ENCODE measurements around the gene CLDN18.

The CLDN18 gene

DNA sequence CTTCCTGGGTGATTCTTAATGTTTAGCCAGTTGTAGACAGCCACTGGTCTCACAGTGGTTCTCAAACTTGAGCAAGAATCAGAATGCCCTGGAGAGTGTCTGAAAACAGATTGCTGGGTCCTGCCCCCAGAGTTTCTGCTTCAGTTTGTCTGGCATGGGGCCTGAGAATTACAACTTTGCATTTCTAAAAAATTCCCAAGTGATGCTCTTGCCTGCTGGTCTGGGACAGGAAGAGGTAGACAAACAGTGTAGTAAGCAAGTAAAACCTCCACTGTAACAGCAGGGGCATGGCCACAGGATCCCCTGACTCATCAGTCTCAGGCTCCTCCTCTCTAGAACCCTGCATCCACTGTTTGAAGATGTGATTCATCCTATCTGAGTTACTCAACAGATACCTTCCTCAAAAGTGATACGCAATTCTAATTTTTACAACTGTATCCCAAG, 69.0 kb downstream of the CLDN18 start:
- Histone ChIP-seq H3K4me2 (ENCODE audit: low read length) (no peak overlapping the region), H3K36me3 (ENCODE audit: control insufficient read depth, insufficient read depth, low read length) (no peaks in the 10 kb centered on the region), H3K79me2 (no peaks in the 10 kb centered on the region), H3K9ac (no peak overlapping the region), H3K9me3 (ENCODE audit: control insufficient read depth, low read length) (no peaks in the 10 kb centered on the region), H3K27ac (no peak overlapping the region), H2AFZ (no peak overlapping the region), H3K4me3 (ENCODE audit: low read depth, low read length) (no peak overlapping the region), H3K27me3 (ENCODE audit: control insufficient read depth, insufficient read depth, low read length) (no peaks in the 10 kb centered on the region), H3K4me1 (no peaks in the 10 kb centered on the region)
- TF ChIP-seq, protein P1, sequence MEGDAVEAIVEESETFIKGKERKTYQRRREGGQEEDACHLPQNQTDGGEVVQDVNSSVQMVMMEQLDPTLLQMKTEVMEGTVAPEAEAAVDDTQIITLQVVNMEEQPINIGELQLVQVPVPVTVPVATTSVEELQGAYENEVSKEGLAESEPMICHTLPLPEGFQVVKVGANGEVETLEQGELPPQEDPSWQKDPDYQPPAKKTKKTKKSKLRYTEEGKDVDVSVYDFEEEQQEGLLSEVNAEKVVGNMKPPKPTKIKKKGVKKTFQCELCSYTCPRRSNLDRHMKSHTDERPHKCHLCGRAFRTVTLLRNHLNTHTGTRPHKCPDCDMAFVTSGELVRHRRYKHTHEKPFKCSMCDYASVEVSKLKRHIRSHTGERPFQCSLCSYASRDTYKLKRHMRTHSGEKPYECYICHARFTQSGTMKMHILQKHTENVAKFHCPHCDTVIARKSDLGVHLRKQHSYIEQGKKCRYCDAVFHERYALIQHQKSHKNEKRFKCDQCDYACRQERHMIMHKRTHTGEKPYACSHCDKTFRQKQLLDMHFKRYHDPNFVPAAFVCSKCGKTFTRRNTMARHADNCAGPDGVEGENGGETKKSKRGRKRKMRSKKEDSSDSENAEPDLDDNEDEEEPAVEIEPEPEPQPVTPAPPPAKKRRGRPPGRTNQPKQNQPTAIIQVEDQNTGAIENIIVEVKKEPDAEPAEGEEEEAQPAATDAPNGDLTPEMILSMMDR (IDR thresholded peaks at IDR 0.05) = no peak

DNA sequence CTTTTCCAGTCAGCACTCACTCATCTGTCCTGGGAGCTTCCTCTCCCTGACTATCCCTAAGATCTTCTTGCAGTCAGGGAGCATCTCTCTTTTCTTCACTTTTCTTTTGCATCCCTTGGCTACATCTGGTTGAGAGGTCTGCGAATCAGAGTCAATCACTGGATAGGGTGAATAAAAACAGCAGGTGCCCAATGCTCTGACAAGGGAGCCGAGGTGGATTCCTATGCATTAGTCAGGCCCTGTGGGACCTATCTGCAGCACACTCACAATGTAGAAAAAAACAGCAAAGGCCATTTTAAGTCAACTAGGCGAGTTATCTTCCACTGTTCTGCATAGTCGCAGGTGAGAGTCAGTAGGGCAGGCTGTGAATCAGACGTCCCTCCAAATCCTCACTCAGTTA, 69.9 kb downstream of the CLDN18 start:
- no peaks in the 10 kb centered on the region for H3K36me3 ChIP-seq (ENCODE audit: control insufficient read depth, insufficient read depth, low read length)

DNA sequence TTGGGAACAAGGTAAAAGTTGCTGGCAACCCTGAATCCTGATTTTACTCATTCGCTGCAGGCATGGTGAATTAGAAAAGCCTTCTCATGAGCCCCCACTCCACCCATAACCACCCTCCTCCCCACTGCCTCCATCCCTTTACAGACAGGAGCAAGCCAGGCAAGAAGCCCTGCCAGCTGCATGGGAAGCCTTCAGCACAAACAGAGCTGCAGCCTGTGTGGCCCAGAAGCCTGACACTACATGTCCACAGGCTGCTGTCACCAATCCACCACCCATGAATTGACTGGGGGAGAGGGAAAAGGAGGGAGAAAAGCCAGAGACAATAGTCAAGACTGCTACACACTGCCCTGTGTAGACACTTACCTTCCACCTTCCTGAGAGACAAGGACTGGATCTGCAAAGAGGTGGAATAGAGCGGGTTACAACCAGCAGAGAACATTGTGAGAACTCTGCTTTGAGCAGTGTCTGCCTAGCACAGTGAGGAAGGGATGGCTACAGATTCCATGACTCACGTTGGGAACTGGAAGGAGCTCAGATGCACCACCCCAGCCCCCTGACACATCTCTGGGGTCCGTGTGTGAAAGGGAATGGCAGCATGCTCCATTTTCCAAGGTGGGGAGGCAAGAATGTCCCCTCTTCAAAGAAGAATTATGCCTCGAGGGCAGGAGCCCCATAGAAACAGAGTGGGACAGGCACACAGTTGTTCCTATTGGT, 71.6 kb downstream of the CLDN18 start:
- Histone ChIP-seq H3K9me3 (ENCODE audit: control insufficient read depth, low read length) (no peaks in the 10 kb centered on the region), H3K27ac (no peak overlapping the region), H3K36me3 (ENCODE audit: control insufficient read depth, insufficient read depth, low read length) (no peaks in the 10 kb centered on the region), H3K9ac (no peak overlapping the region), H3K4me2 (ENCODE audit: low read length) (no peak overlapping the region), H3K79me2 (no peaks in the 10 kb centered on the region), H3K4me1 (no peaks in the 10 kb centered on the region), H2AFZ (no peak overlapping the region), H3K4me3 (ENCODE audit: low read depth, low read length) (no peak overlapping the region), H3K27me3 (ENCODE audit: control insufficient read depth, insufficient read depth, low read length) (no peaks in the 10 kb centered on the region)
- TF ChIP-seq, protein P1 (IDR thresholded peaks at IDR 0.05) = no peak

More for the DNA sequence above, 69.9 kb downstream of the CLDN18 start:
- Histone ChIP-seq H3K27ac (no peak overlapping the region), H3K79me2 (no peaks in the 10 kb centered on the region), H3K9ac (no peak overlapping the region), H3K4me3 (ENCODE audit: low read depth, low read length) (no peak overlapping the region), H2AFZ (no peak overlapping the region), H3K27me3 (ENCODE audit: control insufficient read depth, insufficient read depth, low read length) (no peaks in the 10 kb centered on the region), H3K9me3 (ENCODE audit: control insufficient read depth, low read length) (no peaks in the 10 kb centered on the region), H3K4me2 (ENCODE audit: low read length) (no peak overlapping the region), H3K4me1 (no peaks in the 10 kb centered on the region)
- TF ChIP-seq, protein P1 (IDR thresholded peaks at IDR 0.05) = no peak

DNA sequence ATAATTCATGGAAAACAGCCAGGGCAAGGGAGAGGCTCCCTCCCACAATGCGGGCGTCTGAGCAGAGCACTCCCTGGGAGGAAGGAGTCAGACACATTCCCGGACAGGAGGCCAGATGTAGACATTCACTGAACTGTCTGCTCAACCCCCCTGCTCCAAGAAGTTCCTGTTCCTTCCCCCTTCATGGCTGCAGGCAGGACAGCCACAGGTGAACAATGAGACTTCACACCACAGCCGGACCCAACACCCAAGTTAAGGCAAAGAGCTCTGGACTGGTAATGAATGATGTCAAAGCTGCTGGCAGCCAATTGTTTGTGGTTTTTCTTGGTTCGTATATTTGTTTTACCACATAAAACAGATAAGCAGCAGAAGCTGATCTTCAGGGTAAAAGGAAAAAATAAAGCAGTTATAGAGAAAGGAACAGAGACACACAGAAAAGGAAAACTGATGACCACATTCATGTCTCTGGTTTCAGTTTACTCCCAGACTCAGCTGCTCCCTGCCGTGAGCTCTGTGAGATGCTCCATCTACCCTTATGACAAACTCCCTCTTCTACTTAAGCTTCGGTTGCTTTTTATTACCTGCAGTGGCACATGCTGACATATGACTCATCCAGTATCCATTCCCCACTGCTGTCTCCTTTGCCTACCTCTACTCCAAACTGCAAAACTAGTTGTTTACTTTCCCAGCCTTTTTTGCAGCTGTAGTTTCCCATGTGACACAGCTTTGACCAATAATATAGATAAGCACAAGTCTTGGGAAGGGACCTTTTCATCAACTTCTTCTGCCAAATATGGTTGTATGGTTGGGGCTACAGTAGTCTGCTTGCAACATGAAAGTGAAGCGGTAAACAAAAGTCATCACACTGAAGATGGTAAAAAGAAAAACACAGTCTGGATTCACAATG, 72.4 kb downstream of the CLDN18 start:
- Histone ChIP-seq H3K4me3 (ENCODE audit: low read depth, low read length) (no peak overlapping the region), H3K9ac (no peak overlapping the region), H2AFZ (no peak overlapping the region), H3K27ac (no peak overlapping the region), H3K36me3 (ENCODE audit: control insufficient read depth, insufficient read depth, low read length) (no peaks in the 10 kb centered on the region), H3K4me1 (no peaks in the 10 kb centered on the region), H3K27me3 (ENCODE audit: control insufficient read depth, insufficient read depth, low read length) (no peaks in the 10 kb centered on the region), H3K9me3 (ENCODE audit: control insufficient read depth, low read length) (no peaks in the 10 kb centered on the region), H3K4me2 (ENCODE audit: low read length) (no peak overlapping the region), H3K79me2 (no peaks in the 10 kb centered on the region)
- TF ChIP-seq, protein P1 (IDR thresholded peaks at IDR 0.05) = no peak
